Activated CD8-positive, alpha-beta memory T cell treated with anti-CD3 and anti-CD28 coated beads for 36 hours (primary cell): Measurements from ENCODE around the gene SCN1A. TPM values are rescaled to one million over a fixed set of nuclear protein-coding genes. Genes with fewer than 3 reads are reported as not detected.

Experiments used
- CTCF ChIA-PET: fragments of 350-600 bp; sonication (Branson Sonifier 250); formaldehyde crosslinking; loops from one replicate; lab custom pipeline; 2021; ENCODE audit warnings: antibody characterized with exemption; lab: Charles Lee
- POLR2A ChIA-PET: fragments of 350-600 bp; sonication (Branson Sonifier 250); formaldehyde crosslinking; loops from one replicate; lab custom pipeline; 2021; ENCODE audit warnings: antibody characterized with exemption; lab: Charles Lee
- total RNA-seq, 2 experiments: library from RNA; stranded (reverse); gene quantifications; one replicate each; pipeline ENCODE4 v1.2.3, GENCODE V29; 2021

Gene SCN1A
- total RNA-seq, 2 experiments from 2014 or later, result not detected

DNA sequence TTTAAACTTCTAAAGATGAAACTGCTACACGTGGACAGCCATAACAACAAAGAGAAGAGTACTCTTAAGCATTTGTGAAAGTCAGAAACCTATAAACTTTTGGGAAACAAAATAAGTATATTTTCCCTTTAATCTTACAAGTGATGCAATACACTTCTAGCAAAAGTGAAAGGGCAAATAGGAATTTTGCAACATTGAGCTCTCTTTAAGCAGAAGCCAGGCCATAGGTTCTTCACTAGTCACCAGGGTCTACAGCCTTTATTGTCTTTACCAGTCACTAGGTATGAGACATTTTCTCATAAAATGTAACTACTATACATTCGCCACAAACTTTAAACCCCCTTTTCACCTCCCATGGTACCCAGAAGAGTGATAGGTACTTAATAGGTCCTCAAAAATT, 37.5 kb downstream of the SCN1A start:
- CTCF ChIA-PET, result no interaction called here
- POLR2A ChIA-PET, result no interaction called here

DNA sequence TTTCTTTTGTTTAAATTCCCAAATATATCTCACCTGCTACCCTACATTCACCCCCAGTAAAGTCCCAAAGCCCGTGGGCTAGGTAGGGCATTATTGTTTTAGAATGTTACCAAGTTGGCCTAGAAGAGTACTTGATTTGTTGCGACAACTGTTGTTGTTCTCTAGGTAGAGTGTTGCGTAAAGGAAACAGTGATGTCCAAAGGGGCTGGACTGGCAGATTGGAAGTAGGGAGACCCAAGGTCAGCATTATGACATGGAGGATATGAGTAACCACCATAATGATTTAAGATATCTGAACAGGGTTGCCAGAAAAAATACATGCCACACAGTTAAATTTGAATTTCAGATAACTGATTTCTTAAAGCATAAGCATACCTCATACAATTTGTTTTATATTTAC, 39.2 kb downstream of the SCN1A start:
- CTCF ChIA-PET, result no interaction called here

GRCh38 chr2:166084301-166084700, 43.5 kb downstream of the SCN1A start:
- ChIA-PET POLR2A (no interaction called here), CTCF (no interaction called here)

More for the DNA sequence above, 39.2 kb downstream of the SCN1A start:
- POLR2A ChIA-PET, result no interaction called here

DNA sequence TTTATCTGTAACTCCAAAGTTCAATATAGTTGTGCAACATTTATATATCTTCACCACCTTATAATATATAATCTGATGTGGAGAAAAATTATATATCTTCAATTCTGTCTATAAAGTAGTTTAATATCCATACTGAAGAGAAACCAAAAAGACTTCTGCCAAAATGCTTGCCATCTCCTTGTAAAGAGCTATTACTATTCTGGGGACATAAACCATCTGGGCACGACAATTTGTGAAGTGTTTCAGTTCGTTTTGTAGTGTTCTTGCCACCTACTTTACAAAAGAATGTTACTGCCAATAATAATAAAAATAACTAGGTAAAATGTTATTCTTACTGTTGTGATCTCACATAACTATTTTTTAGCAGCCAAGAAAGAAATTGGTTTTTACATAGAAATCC, 45.1 kb downstream of the SCN1A start:
- POLR2A ChIA-PET, result no interaction called here
- CTCF ChIA-PET, result no interaction called here

DNA sequence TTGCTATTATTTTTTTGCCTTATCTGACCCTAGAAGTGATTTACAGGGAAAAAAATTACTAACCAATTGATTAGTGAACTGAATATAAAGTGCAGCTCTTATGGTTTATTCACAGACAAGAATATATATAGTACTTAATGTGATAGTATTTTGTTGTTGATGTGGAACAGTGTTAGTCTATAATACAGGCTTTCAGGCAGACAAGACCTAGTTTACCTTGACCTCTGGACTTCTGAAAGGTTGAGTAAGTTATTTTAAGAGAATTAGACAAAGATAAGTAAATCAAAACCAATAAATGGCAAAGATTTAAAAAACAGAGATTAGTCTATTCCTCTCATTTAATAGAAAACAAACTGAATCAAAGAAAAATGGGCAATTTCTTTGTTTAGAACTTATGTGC, 46.0 kb downstream of the SCN1A start:
- CTCF ChIA-PET, result no interaction called here
- POLR2A ChIA-PET, result no interaction called here

GRCh38 chr2:166081131-166081632, 46.6 kb downstream of the SCN1A start:
- ChIA-PET CTCF (no interaction called here), POLR2A (no interaction called here)

GRCh38 chr2:166074430-166074829, 53.4 kb downstream of the SCN1A start:
- ChIA-PET POLR2A (no interaction called here), CTCF (no interaction called here)

GRCh38 chr2:166074011-166074410, 53.8 kb downstream of the SCN1A start:
- ChIA-PET CTCF (no interaction called here), POLR2A (no interaction called here)

DNA sequence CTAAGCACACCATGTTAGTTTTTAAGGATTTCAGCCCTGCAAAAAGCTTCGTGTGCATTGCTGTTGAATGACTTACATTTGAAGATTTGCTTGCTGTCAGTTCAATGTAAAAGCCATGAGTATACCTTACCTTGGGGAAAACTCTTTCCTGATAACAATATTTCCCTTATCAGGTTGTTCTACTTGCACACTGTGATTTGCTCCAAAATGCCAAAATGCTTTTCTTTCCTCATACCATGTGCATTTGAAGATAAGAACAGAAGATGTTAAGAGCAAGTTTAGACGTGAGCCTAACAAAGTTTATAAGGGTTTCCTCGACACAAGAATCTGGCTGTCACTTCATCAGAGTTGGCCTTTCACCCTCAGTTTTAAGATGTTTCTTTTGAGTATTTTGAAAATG, 57.6 kb downstream of the SCN1A start:
- ChIA-PET POLR2A (no interaction called here), CTCF (no interaction called here)

GRCh38 chr2:166068981-166069380, 58.8 kb downstream of the SCN1A start:
- CTCF ChIA-PET, result no interaction called here
- POLR2A ChIA-PET, result no interaction called here

GRCh38 chr2:166067229-166067628, 60.6 kb downstream of the SCN1A start:
- ChIA-PET POLR2A (no interaction called here), CTCF (interaction anchor here (1.2 kb wide), 1 partner anchor 115 kb away, joined by 3 read pairs; no protein-coding TSS in a partner anchor)

DNA sequence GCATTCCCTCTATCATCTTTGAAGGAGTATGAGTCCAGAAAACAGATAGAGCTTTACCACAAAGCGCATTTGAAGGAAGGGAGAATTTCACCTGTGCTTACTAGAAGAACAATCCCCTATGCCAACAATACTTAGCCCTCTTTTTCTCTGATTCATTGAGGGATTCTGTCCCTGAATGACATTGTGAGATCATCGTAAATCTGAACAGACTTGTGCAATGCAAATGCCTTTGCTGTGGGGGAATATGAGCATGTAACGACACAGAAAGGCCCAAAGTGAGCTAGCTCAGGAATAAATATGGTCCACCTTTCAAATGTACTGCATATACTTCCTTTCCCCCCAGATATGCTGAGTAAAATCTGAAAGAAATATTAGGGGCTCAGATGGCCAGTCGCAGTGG, 67.6 kb downstream of the SCN1A start:
- ChIA-PET POLR2A (no interaction called here), CTCF (no interaction called here)

GRCh38 chr2:166057370-166058164, 70.3 kb downstream of the SCN1A start:
- ChIA-PET CTCF (interaction anchor here (0.6 kb wide), 1 partner anchor 44 kb away, joined by 3 read pairs; no protein-coding TSS in a partner anchor), POLR2A (no interaction called here)

DNA sequence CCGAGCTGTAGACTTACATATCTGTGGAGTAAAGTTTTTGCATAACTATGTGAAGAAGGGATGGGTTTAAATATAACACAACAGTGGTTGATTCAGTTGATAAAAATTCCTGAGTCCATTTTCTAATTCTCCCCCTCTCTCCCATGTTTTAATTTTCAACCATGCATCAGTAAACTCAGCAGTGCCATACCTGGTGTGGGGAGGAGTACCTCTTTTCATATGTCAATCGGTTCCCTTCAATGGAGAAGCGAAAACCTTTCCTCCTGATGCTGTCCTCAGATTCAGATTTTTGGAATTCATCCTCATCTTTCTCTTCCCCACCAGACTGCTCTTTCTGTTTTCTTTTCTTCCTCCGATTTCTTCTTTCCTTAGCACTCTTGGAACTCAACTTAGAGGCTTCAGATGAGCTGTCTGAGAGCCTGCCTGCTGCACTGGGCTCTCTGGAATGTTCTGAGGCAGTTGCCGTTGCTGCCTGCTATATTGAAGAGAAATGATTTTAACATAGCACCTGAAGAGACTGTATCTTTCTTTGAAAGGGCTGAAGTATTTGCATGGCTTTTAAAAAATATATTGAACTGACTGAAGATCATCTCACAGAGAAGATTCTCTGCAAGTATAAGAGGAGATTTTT, 82.9 kb downstream of the SCN1A start:
- CTCF ChIA-PET, result no interaction called here
- POLR2A ChIA-PET, result no interaction called here

DNA sequence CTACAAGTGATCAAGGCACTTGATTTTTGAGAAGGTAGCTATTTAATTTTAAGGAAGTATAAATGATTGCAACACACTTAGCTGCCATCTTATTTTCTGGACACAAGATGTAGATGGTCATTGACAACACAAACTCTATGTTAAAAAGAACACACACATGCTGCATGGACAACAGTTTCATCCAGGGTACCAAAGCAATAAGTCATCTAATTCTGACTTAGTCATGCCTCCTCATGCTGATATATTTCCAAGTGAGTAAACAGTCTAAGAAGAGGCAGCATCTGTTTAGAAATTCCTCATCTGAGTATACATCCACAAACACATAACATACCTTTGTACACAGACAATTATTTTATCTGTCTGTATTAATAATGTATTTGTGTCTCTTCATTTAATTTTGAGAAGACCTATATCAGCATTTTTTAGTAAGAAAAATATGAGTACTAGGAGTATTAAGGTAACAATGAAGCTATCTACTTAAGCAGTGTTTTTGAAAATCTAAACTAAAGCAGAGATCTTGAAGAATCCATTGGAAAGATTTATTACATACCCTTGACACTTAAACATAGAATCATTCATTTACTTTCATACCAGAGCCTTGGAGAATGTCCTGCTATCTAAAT, 84.9 kb downstream of the SCN1A start:
- ChIA-PET POLR2A (no interaction called here), CTCF (no interaction called here)

- CTCF ChIA-PET, result no interaction called here
- POLR2A ChIA-PET, result no interaction called here
Measured at GRCh38 chr2:166042356-166042755, 85.5 kb downstream of the SCN1A start.

DNA sequence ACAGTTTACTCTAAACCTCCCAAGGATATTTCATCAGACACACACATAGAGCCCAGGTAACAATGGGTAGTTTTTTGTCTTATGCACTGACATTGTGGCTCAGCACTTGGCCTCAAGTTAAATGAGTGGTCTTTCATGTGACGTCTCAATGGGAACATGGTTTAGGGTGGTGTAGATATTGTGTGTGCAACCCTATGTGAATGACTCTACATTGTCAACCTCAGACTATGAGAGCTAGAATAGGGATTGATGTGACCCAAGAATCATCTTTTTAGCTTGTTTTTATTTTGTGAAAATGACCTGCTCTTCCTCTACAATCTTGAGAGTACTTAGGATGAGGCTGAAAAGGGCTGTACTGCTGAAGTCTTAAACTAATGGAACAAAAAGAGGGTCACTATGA, 86.2 kb downstream of the SCN1A start:
- CTCF ChIA-PET, result no interaction called here
- POLR2A ChIA-PET, result no interaction called here

DNA sequence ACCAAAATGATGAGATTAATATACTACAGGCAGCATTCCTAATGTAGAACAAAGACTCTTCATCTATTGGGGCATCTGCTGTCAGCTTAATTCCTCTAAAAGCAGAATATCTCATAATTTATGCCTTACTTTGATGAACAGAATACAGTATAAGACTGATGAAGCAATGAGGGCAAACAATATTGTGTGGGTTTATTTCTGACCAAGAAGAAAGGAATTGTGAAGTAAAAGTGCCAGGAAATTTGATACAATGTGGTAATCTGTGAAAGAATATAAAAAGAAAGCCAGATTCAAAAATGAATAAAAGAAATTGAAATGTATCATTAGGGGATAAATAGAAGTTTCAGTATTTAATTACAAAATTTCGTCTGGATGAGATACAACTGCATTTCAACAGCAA, 95.5 kb downstream of the SCN1A start:
- CTCF ChIA-PET, result no interaction called here
- POLR2A ChIA-PET, result no interaction called here

GRCh38 chr2:166031054-166031453, 96.8 kb downstream of the SCN1A start:
- CTCF ChIA-PET, result no interaction called here

DNA sequence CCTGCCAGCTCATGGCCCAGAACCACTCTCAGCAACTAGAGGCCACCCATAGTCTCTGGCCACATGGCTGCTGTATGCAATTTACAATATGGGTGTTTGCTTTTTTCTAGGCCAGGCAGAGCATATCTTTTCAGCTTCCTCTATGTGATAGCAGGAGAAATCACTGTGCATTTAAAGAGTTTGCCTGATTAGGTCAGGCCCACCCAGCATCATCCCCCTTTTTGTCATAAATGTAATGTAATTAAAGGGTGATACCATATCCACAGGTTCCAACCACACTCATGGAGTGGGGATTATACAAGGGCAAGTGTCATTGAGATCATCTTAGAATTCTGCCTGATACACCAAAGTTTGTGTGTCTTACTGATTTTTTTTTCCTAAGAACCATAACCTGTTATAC, 102.5 kb downstream of the SCN1A start:
- ChIA-PET CTCF (no interaction called here), POLR2A (no interaction called here)

More at GRCh38 chr2:166031054-166031453, 96.8 kb downstream of the SCN1A start:
- POLR2A ChIA-PET, result no interaction called here
